Measurements from ENCODE around the gene FCAMR.

- TF ChIP-seq CTCF (optimal IDR thresholded peaks at IDR 0.05 in 1 of 3, IDR thresholded peaks at IDR 0.05 in 1 of 3, conservative IDR thresholded peaks at IDR 0.05 in 1 of 3; ENCODE audit: extremely low read depth in 1 of 3, insufficient read depth in 2 of 3, low read length in 3 of 3) (no peak), EZH2 (IDR thresholded peaks at IDR 0.05; ENCODE audit: low read length) (no peak)
These were observed 15.6 kb downstream of the FCAMR start for GRCh38 chr1:206954459-206955342.

All from keratinocyte (primary cell).